ENCODE measurements around the gene SLC48A1. TPM values are rescaled to one million over a fixed set of nuclear protein-coding genes. Genes with fewer than 3 reads are reported as not detected.

The SLC48A1 gene
- total and polyA plus RNA-seq, 2 donors (not counting 3 experiments of a cell fraction or from before 2014, with no cell fraction given): 17.3 to 20.3 TPM

- no peak overlapping the region for H2AFZ ChIP-seq (ENCODE audit: low read depth, low read length)
- no peaks in the 10 kb centered on the region for H3K79me2 ChIP-seq (ENCODE audit: control insufficient read depth, insufficient read depth, low read length)
- intact Hi-C loops (cut with micrococcal nuclease) (no loop called here), dilution Hi-C loops (cut with MboI; ENCODE audit: extremely low pct_ligation_motif_present, low sequenced_read_pairs) (no loop called here)
- H3K9ac ChIP-seq (replicated peaks; ENCODE audit: extremely low read depth, insufficient read depth, low read length): no peak overlapping the region
- BruUV-seq (replicated peaks): no TSS peak
- peaks cover 0 to 16% of the 10 kb centered on the region in 2 experiments for H3K36me3 ChIP-seq (ENCODE audit: control insufficient read depth in 2 of 2, extremely low read depth in 1 of 2, insufficient read depth in 2 of 2, low read length in 2 of 2)
- DNase-seq (ENCODE audit: low read depth, low spot score) (no peak), FAIRE-seq (no peak)
- H3K4me3 ChIP-seq (replicated peaks in 1 of 3; ENCODE audit: insufficient read depth in 1 of 3, low read depth in 1 of 3, low read length in 3 of 3): no peak overlapping the region
- H3K9me1 ChIP-seq (replicated peaks; ENCODE audit: control insufficient read depth, extremely low read depth, insufficient read depth, low read length): no peaks in the 10 kb centered on the region
- no peaks in the 10 kb centered on the region for H3K9me3 ChIP-seq (replicated peaks; ENCODE audit: control insufficient read depth, insufficient read depth, low read length)
- H3K27ac ChIP-seq (ENCODE audit: insufficient read depth, low read depth, low read length): no peak overlapping the region
- no peaks in the 10 kb centered on the region for H4K20me1 ChIP-seq (replicated peaks; ENCODE audit: control insufficient read depth, extremely low read depth, insufficient read depth, low read length)
- H3K27me3 ChIP-seq (ENCODE audit: control insufficient read depth in 2 of 2, insufficient read depth in 2 of 2, low read length in 2 of 2): no peaks in the 10 kb centered on the region
- no peak overlapping the region for H3K4me2 ChIP-seq (ENCODE audit: insufficient read depth, low read length)
- peaks cover 14% of the 10 kb centered on the region for H3K4me1 ChIP-seq (ENCODE audit: control insufficient read depth, extremely low read depth, insufficient read depth, low read length)
- TF ChIP-seq, protein P1, sequence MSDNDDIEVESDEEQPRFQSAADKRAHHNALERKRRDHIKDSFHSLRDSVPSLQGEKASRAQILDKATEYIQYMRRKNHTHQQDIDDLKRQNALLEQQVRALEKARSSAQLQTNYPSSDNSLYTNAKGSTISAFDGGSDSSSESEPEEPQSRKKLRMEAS (IDR thresholded peaks at IDR 0.05; ENCODE audit: insufficient read depth, insufficient read length): no peak
- TF ChIP-seq EZH2 (IDR thresholded peaks at IDR 0.05; ENCODE audit: borderline replicate concordance, low read depth, low read length, severe bottlenecking) (no peak), POLR2AphosphoS5 (IDR thresholded peaks at IDR 0.05; ENCODE audit: insufficient read depth, low read depth, low read length) (no peak), MYC (IDR thresholded peaks at IDR 0.05; ENCODE audit: low read depth, low read length) (no peak), GATA2 (IDR thresholded peaks at IDR 0.05; ENCODE audit: insufficient read depth, insufficient read length, low read depth, low read length) (no peak), JUN (IDR thresholded peaks at IDR 0.05; ENCODE audit: borderline replicate concordance, insufficient read depth, insufficient read length, low read depth) (no peak), POLR2A (IDR thresholded peaks at IDR 0.05; ENCODE audit: low read depth, low read length) (no peak), FOS (IDR thresholded peaks at IDR 0.05; ENCODE audit: borderline replicate concordance, insufficient read depth, low read length) (no peak)
- TF ChIP-seq, protein P2, sequence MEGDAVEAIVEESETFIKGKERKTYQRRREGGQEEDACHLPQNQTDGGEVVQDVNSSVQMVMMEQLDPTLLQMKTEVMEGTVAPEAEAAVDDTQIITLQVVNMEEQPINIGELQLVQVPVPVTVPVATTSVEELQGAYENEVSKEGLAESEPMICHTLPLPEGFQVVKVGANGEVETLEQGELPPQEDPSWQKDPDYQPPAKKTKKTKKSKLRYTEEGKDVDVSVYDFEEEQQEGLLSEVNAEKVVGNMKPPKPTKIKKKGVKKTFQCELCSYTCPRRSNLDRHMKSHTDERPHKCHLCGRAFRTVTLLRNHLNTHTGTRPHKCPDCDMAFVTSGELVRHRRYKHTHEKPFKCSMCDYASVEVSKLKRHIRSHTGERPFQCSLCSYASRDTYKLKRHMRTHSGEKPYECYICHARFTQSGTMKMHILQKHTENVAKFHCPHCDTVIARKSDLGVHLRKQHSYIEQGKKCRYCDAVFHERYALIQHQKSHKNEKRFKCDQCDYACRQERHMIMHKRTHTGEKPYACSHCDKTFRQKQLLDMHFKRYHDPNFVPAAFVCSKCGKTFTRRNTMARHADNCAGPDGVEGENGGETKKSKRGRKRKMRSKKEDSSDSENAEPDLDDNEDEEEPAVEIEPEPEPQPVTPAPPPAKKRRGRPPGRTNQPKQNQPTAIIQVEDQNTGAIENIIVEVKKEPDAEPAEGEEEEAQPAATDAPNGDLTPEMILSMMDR (IDR thresholded peaks at IDR 0.05; ENCODE audit: extremely low read depth in 1 of 2, insufficient read depth in 1 of 2, low read depth in 1 of 2, low read length in 2 of 2): no peak
- ChIA-PET POLR2A (no interaction called here), CTCF (interaction anchor here (1.0 to 10.4 kb wide), 6 partner anchors 20 to 100 kb away, joined by 3 to 385 read pairs (median 6); partner anchors contain the start of genes RAPGEF3 and SLC48A1)
These were observed 35.0 kb upstream of the SLC48A1 start for GRCh38 chr12:47737936-47738594.

Measured in endothelial cell of umbilical vein (primary cell).